ENCODE data around the gene PTTG1IP. TPM values are rescaled to one million over a fixed set of nuclear protein-coding genes. Genes with fewer than 3 reads are reported as not detected.

Gene PTTG1IP
- total and polyA plus RNA-seq, 10 of the 15 experiments (the other 5 are each of a cell fraction or from before 2014, with no cell fraction given): 2.4 to 56.4 (median 44.4) TPM

DNA sequence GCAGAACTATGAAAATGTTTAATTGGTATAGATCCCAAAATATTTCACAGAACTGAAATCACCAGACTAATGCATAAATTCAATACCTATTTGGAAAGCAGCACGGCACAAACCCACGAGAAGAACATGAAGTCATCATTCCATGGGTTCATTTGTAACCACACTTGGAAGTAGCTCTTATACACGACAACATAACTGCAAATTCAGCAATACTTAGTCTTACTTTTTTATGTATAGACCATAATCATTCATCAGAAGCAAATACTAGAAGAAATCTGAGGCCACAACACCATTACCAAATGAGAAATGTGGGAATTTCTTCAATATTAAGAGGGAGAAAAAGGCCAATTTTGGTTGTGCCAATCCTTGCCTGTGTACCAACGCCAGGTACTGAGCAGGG, 67.6 kb downstream of the PTTG1IP start:
- Histone ChIP-seq H3K36me3 (ENCODE audit: control insufficient read depth in 2 of 2, insufficient read depth in 2 of 2, low read length in 1 of 2) (peaks cover 13 to 19% of the 10 kb centered on the region in 2 experiments), H3K79me2 (ENCODE audit: control insufficient read depth, insufficient read depth, low read length) (peaks cover 19% of the 10 kb centered on the region), H3K27ac (ENCODE audit: control insufficient read depth, insufficient read depth) (no peak overlapping the region), H3K4me2 (ENCODE audit: control insufficient read depth, insufficient read depth) (no peak overlapping the region), H3K9ac (ENCODE audit: control insufficient read depth, insufficient read depth, low read length) (no peak overlapping the region), H3K4me1 (ENCODE audit: control insufficient read depth, insufficient read depth, low read length) (peaks cover 6% of the 10 kb centered on the region; the same call in 1 of the 2 replicates), H3K4me3 (no peak overlapping the region), H4K20me1 (ENCODE audit: control insufficient read depth, insufficient read depth) (no peaks in the 10 kb centered on the region), H3K9me3 (replicated peaks; ENCODE audit: control insufficient read depth, insufficient read depth, low read length) (no peaks in the 10 kb centered on the region), H3K27me3 (replicated peaks in 1 of 2; ENCODE audit: control insufficient read depth in 2 of 2, insufficient read depth in 2 of 2, low read length in 1 of 2) (no peaks in the 10 kb centered on the region), H2AFZ (ENCODE audit: control insufficient read depth, low read depth, low read length) (no peak overlapping the region)
- ChIA-PET SMC1A (ENCODE audit: uncharacterized antibody, unreplicated experiment) (interaction anchor here (0.7 kb wide), 1 partner anchor 284 kb away, joined by 3 read pairs; no protein-coding TSS in a partner anchor), RAD21 (ENCODE audit: unreplicated experiment) (no interaction called here), CTCF (interaction anchor here (2.9 kb wide), 1 partner anchor 12 kb away, joined by 16 read pairs; no protein-coding TSS in a partner anchor), POLR2A (interaction anchor here (0.6 kb wide), 1 partner anchor 1146 kb away, joined by 3 read pairs; no protein-coding TSS in a partner anchor)
- in situ Hi-C loops (cut with MboI): no loop called here
- ATAC-seq (no peak), DNase-seq (ENCODE audit: low read depth, low spot score) (no peak), FAIRE-seq (no peak)
- intact Hi-C loops (cut with micrococcal nuclease; ENCODE audit: unreplicated experiment): loop anchor here (10.0 kb wide), 1 partner anchor 329 kb away; no protein-coding TSS in a partner anchor
- no peak for TF ChIP-seq MXI1 (IDR thresholded peaks at IDR 0.05; ENCODE audit: low read depth, low read length)
- TF ChIP-seq, protein P1, sequence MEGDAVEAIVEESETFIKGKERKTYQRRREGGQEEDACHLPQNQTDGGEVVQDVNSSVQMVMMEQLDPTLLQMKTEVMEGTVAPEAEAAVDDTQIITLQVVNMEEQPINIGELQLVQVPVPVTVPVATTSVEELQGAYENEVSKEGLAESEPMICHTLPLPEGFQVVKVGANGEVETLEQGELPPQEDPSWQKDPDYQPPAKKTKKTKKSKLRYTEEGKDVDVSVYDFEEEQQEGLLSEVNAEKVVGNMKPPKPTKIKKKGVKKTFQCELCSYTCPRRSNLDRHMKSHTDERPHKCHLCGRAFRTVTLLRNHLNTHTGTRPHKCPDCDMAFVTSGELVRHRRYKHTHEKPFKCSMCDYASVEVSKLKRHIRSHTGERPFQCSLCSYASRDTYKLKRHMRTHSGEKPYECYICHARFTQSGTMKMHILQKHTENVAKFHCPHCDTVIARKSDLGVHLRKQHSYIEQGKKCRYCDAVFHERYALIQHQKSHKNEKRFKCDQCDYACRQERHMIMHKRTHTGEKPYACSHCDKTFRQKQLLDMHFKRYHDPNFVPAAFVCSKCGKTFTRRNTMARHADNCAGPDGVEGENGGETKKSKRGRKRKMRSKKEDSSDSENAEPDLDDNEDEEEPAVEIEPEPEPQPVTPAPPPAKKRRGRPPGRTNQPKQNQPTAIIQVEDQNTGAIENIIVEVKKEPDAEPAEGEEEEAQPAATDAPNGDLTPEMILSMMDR (IDR thresholded peaks at IDR 0.05 in 2 of 3, conservative IDR thresholded peaks at IDR 0.05 in 1 of 3; ENCODE audit: control insufficient read depth in 2 of 3, extremely low read depth in 1 of 3, insufficient read depth in 1 of 3, low read depth in 3 of 3, low read length in 3 of 3): no peak
- TF ChIP-seq TCF7 (IDR thresholded peaks at IDR 0.05; ENCODE audit: borderline replicate concordance): no peak
- TF ChIP-seq, protein P2, sequence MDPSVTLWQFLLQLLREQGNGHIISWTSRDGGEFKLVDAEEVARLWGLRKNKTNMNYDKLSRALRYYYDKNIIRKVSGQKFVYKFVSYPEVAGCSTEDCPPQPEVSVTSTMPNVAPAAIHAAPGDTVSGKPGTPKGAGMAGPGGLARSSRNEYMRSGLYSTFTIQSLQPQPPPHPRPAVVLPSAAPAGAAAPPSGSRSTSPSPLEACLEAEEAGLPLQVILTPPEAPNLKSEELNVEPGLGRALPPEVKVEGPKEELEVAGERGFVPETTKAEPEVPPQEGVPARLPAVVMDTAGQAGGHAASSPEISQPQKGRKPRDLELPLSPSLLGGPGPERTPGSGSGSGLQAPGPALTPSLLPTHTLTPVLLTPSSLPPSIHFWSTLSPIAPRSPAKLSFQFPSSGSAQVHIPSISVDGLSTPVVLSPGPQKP (IDR thresholded peaks at IDR 0.05; ENCODE audit: low read depth, low read length): no peak
- TF ChIP-seq RELA (IDR thresholded peaks at IDR 0.05; ENCODE audit: borderline replicate concordance, partially characterized antibody): no peak
- no peak for TF ChIP-seq HDAC6 (IDR thresholded peaks at IDR 0.05; ENCODE audit: unreplicated experiment)
- TF ChIP-seq, protein P3, sequence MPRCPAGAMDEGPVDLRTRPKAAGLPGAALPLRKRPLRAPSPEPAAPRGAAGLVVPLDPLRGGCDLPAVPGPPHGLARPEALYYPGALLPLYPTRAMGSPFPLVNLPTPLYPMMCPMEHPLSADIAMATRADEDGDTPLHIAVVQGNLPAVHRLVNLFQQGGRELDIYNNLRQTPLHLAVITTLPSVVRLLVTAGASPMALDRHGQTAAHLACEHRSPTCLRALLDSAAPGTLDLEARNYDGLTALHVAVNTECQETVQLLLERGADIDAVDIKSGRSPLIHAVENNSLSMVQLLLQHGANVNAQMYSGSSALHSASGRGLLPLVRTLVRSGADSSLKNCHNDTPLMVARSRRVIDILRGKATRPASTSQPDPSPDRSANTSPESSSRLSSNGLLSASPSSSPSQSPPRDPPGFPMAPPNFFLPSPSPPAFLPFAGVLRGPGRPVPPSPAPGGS (IDR thresholded peaks at IDR 0.05; ENCODE audit: borderline replicate concordance, insufficient read depth, low read depth, low read length, poor library complexity, severe bottlenecking): no peak
- TF ChIP-seq, protein P4, sequence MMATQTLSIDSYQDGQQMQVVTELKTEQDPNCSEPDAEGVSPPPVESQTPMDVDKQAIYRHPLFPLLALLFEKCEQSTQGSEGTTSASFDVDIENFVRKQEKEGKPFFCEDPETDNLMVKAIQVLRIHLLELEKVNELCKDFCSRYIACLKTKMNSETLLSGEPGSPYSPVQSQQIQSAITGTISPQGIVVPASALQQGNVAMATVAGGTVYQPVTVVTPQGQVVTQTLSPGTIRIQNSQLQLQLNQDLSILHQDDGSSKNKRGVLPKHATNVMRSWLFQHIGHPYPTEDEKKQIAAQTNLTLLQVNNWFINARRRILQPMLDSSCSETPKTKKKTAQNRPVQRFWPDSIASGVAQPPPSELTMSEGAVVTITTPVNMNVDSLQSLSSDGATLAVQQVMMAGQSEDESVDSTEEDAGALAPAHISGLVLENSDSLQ (IDR thresholded peaks at IDR 0.05): no peak
- TF ChIP-seq, protein P5, sequence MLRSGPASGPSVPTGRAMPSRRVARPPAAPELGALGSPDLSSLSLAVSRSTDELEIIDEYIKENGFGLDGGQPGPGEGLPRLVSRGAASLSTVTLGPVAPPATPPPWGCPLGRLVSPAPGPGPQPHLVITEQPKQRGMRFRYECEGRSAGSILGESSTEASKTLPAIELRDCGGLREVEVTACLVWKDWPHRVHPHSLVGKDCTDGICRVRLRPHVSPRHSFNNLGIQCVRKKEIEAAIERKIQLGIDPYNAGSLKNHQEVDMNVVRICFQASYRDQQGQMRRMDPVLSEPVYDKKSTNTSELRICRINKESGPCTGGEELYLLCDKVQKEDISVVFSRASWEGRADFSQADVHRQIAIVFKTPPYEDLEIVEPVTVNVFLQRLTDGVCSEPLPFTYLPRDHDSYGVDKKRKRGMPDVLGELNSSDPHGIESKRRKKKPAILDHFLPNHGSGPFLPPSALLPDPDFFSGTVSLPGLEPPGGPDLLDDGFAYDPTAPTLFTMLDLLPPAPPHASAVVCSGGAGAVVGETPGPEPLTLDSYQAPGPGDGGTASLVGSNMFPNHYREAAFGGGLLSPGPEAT (IDR thresholded peaks at IDR 0.05; ENCODE audit: low read depth): no peak
- TF ChIP-seq, protein P6, sequence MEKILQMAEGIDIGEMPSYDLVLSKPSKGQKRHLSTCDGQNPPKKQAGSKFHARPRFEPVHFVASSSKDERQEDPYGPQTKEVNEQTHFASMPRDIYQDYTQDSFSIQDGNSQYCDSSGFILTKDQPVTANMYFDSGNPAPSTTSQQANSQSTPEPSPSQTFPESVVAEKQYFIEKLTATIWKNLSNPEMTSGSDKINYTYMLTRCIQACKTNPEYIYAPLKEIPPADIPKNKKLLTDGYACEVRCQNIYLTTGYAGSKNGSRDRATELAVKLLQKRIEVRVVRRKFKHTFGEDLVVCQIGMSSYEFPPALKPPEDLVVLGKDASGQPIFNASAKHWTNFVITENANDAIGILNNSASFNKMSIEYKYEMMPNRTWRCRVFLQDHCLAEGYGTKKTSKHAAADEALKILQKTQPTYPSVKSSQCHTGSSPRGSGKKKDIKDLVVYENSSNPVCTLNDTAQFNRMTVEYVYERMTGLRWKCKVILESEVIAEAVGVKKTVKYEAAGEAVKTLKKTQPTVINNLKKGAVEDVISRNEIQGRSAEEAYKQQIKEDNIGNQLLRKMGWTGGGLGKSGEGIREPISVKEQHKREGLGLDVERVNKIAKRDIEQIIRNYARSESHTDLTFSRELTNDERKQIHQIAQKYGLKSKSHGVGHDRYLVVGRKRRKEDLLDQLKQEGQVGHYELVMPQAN (conservative IDR thresholded peaks at IDR 0.05): no peak
- no peak for TF ChIP-seq POLR2AphosphoS5 (IDR thresholded peaks at IDR 0.05; ENCODE audit: low read length)
- 73% methylated on average over 4 of the region's 4 CpGs for WGBS (ENCODE audit: insufficient coverage, insufficient replicate concordance, low lambda C conversion rate, missing lambda C conversion rate)
- BruUV-seq (replicated peaks): no TSS peak
